Liver (tissue), 3 donors: ENCODE data around the gene CGB3.

Experiments used
- RAD21 ChIP-seq, 2 donors: IDR thresholded peaks; 2 replicates each; pipeline ENCODE4 v1.6.1; 2016; ENCODE audit warnings: antibody characterized with exemption in 2 of 2, mild to moderate bottlenecking in 2 of 2
- YY1 ChIP-seq: IDR thresholded peaks from 2 replicates; pipeline ENCODE4 v1.6.1; 2016; ENCODE audit warnings: antibody characterized with exemption, mild to moderate bottlenecking
- TF ChIP-seq, protein P1 (sequence below): fragments of 150-350 bp; IDR thresholded peaks from 2 replicates; pipeline ENCODE4 v1.5.1; 2017; ENCODE audit warnings: improper control_type of control experiment, low read depth, low read length; ENCODE audit not compliant: missing input control
- TF ChIP-seq, protein P2 (sequence below): IDR thresholded peaks from 2 replicates; pipeline ENCODE4 v1.6.1; 2016; ENCODE audit warnings: antibody characterized with exemption
- donor health status: healthy.
- donor health status: healthy.

DNA sequence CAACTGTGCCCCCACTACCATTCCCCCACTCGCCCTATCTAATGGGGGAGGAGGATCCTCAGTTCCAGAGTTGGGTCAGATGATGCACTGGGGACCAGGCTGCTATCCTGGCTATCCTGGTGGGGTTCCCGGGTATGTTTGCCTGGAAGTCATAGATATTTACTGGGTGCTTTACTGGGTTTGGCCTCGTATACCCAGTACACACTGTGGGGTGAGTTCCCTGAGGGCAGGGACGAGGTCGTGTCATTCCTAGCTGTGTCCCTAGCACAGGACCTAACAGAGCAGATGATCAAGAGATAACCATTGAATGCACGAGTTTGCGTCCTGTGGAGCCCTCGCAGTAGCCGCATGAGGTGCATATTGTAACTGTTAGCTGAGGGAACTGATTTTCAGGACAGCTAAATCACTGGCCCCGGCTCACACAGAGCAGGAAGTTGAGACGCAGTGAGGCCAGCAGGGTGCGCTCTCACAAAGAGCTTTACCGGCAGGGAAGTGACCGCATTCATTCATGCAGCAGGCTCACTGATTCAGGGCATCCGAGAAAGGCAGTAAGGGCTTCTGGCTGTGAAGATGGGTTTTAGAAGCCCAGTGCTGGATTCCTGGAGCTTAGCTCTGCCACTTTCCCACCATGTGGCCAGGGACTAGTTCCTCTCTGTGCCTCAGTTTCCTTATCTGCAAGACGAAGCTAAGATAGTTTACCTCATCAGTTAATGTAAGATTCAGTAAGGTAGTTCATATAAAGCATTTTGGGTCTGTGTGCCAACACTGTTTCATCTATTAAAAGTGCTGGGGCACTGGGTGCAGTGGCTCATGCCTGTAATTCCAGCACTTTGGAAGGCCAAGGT, 24.4 kb downstream of the CGB3 start:
- TF ChIP-seq, protein P1, sequence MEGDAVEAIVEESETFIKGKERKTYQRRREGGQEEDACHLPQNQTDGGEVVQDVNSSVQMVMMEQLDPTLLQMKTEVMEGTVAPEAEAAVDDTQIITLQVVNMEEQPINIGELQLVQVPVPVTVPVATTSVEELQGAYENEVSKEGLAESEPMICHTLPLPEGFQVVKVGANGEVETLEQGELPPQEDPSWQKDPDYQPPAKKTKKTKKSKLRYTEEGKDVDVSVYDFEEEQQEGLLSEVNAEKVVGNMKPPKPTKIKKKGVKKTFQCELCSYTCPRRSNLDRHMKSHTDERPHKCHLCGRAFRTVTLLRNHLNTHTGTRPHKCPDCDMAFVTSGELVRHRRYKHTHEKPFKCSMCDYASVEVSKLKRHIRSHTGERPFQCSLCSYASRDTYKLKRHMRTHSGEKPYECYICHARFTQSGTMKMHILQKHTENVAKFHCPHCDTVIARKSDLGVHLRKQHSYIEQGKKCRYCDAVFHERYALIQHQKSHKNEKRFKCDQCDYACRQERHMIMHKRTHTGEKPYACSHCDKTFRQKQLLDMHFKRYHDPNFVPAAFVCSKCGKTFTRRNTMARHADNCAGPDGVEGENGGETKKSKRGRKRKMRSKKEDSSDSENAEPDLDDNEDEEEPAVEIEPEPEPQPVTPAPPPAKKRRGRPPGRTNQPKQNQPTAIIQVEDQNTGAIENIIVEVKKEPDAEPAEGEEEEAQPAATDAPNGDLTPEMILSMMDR, result peak; percentile 29
- TF ChIP-seq RAD21 (IDR thresholded peaks at IDR 0.05) (peak; percentile 34 to 74), YY1 (no peak)
- TF ChIP-seq, protein P2, sequence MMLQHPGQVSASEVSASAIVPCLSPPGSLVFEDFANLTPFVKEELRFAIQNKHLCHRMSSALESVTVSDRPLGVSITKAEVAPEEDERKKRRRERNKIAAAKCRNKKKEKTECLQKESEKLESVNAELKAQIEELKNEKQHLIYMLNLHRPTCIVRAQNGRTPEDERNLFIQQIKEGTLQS, result no peak
